ENCODE measurements around the gene SPG21.
"Not testable (repeated sequence)": the region's sequence is repeated elsewhere in the genome, so short reads cannot be mapped to it uniquely, and the experiment has no call there.

The SPG21 gene

DNA sequence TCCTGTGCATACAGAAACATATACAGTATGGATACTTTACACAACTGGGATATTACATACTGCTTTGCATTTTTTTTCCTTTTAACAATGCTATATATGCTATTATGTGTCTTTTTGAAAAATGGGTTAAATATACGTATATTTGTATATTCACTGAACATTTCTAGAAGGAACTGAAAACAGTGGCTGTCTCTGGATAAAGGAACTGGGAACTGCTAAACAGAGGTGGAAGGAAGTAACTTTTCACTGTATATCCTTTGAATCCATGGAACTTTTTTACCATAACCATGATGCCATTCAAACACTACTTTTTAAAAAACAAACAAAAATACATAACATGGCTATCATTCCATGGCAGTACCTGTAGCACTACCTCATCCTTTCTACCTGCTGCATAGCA is 37.9 kb upstream of the SPG21 start:
- Histone ChIP-seq H3K36me3 (ENCODE audit: control insufficient read depth, insufficient read depth, low read length) (peaks cover 1% of the 10 kb centered on the region; the same call in 1 of the 2 replicates), H3K4me3 (replicated peaks; ENCODE audit: low read depth, low read length) (no peak overlapping the region), H3K27me3 (replicated peaks; ENCODE audit: control insufficient read depth, insufficient read depth, low read length) (no peaks in the 10 kb centered on the region)
- no peak for DNase-seq (ENCODE audit: extremely low read depth, insufficient read length)
- TF ChIP-seq CTCF (IDR thresholded peaks at IDR 0.05; ENCODE audit: insufficient read depth, low read length, poor library complexity, severe bottlenecking), result no peak

- no peak overlapping the region for H3K4me3 ChIP-seq (replicated peaks; ENCODE audit: low read depth, low read length)
- no peak for TF ChIP-seq CTCF (IDR thresholded peaks at IDR 0.05; ENCODE audit: insufficient read depth, low read length, poor library complexity, severe bottlenecking)
- peaks cover 1% of the 10 kb centered on the region; the same call in 1 of the 2 replicates for H3K36me3 ChIP-seq (ENCODE audit: control insufficient read depth, insufficient read depth, low read length)
- no peaks in the 10 kb centered on the region for H3K27me3 ChIP-seq (replicated peaks; ENCODE audit: control insufficient read depth, insufficient read depth, low read length)
- DNase-seq (ENCODE audit: extremely low read depth, insufficient read length), result no peak
These were observed 37.0 kb upstream of the SPG21 start for GRCh38 chr15:65026756-65027155.

DNA sequence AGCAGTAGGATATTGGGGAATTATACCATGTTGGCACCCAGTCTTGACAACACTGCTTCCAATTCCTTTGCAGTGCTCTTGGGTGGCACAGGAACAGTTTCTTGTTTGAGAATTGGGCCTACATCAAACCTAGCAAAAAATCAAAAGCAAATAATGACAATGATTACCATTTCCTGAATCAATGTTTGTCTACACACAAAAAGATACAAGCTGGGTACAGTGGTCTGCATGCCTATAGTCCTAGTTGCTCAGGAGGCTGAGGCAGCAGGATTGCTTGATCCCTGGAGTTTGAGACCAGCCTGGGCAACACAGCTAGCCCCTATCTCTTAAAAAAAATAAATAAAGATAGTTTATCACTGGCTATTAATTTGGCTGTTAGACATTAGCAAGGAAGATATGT is 31.8 kb upstream of the SPG21 start:
- Histone ChIP-seq H3K36me3 (ENCODE audit: control insufficient read depth, insufficient read depth, low read length) (peaks cover 3% of the 10 kb centered on the region), H3K4me3 (replicated peaks; ENCODE audit: low read depth, low read length) (no peak overlapping the region), H3K27me3 (replicated peaks; ENCODE audit: control insufficient read depth, insufficient read depth, low read length) (no peaks in the 10 kb centered on the region)
- no peak for TF ChIP-seq CTCF (IDR thresholded peaks at IDR 0.05; ENCODE audit: insufficient read depth, low read length, poor library complexity, severe bottlenecking)
- no peak for DNase-seq (ENCODE audit: extremely low read depth, insufficient read length)

DNA sequence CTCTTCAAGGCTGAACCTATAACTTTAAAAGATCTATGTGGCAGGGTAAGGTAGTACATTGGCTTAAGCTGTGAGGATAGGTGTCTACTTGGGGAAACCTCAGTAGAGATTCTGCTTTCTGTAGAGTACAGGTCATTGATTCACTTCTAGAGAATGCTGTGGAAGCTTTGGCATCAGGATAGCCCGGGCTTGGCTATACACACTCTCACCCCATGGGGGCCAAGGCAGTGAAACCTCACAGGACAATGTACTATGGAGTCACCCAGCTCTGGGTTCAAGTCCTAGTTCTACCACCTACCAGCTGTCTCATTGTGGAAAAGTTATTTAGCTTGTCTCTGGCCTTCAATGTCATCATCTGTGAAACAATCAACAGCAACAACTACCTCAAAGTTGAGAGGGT is 30.7 kb upstream of the SPG21 start:
- Histone ChIP-seq H3K36me3 (ENCODE audit: control insufficient read depth, insufficient read depth, low read length) (peaks cover 3% of the 10 kb centered on the region), H3K27me3 (replicated peaks; ENCODE audit: control insufficient read depth, insufficient read depth, low read length) (no peaks in the 10 kb centered on the region), H3K4me3 (replicated peaks; ENCODE audit: low read depth, low read length) (no peak overlapping the region)
- TF ChIP-seq CTCF (IDR thresholded peaks at IDR 0.05; ENCODE audit: insufficient read depth, low read length, poor library complexity, severe bottlenecking), result no peak
- DNase-seq (ENCODE audit: extremely low read depth, insufficient read length), result no peak

- not testable (repeated sequence) for H3K4me3 ChIP-seq (replicated peaks; ENCODE audit: low read depth, low read length); H3K27me3 ChIP-seq (replicated peaks; ENCODE audit: control insufficient read depth, insufficient read depth, low read length); DNase-seq (ENCODE audit: extremely low read depth, insufficient read length); H3K36me3 ChIP-seq (ENCODE audit: control insufficient read depth, insufficient read depth, low read length)
These were observed 21.5 kb upstream of the SPG21 start for GRCh38 chr15:65011198-65011597.

GRCh38 chr15:65008983-65009382 is 19.3 kb upstream of the SPG21 start:
- Histone ChIP-seq H3K36me3 (ENCODE audit: control insufficient read depth, insufficient read depth, low read length) (no peaks in the 10 kb centered on the region; the same call in 1 of the 2 replicates), H3K4me3 (replicated peaks; ENCODE audit: low read depth, low read length) (no peak overlapping the region), H3K27me3 (replicated peaks; ENCODE audit: control insufficient read depth, insufficient read depth, low read length) (no peaks in the 10 kb centered on the region)
- peak; percentile 42 for TF ChIP-seq CTCF (IDR thresholded peaks at IDR 0.05; ENCODE audit: insufficient read depth, low read length, poor library complexity, severe bottlenecking)
- no peak for DNase-seq (ENCODE audit: extremely low read depth, insufficient read length)

Measured in GM06990 (cell line).